ENCODE results near the gene OR52A1. TPM values are rescaled to one million over a fixed set of nuclear protein-coding genes. Genes with fewer than 3 reads are reported as not detected.
"Not testable (repeated sequence)": the region's sequence is repeated elsewhere in the genome, so short reads cannot be mapped to it uniquely, and the experiment has no call there.

Gene OR52A1
- total RNA-seq, 2 experiments from 2014 or later, result not detected

- no peak overlapping the region for H3K27ac Mint-ChIP-seq
- H3K4me3 Mint-ChIP-seq, result no peak overlapping the region
- TF ChIP-seq CTCF (IDR thresholded peaks at IDR 0.05), result no peak
- POLR2A ChIA-PET, result no interaction called here
- no peaks in the 10 kb centered on the region for H3K27me3 Mint-ChIP-seq
- no peak for ATAC-seq
- CTCF ChIA-PET, result no interaction called here
- no peaks in the 10 kb centered on the region for H3K36me3 Mint-ChIP-seq (ENCODE audit: low read depth)
- no peaks in the 10 kb centered on the region for H3K9me3 Mint-ChIP-seq
- DNase-seq, result no peak
- intact Hi-C loops (cut with micrococcal nuclease), result no loop called here
- no peaks in the 10 kb centered on the region for H3K4me1 Mint-ChIP-seq (ENCODE audit: low read depth)
Observed at GRCh38 chr11:5174934-5175333, 20.4 kb upstream of the OR52A1 start.

- no peak overlapping the region for H3K27ac Mint-ChIP-seq
- CTCF ChIA-PET, result interaction anchor here (0.9 kb wide), 1 partner anchor 22 kb away, joined by 3 read pairs; no protein-coding TSS in a partner anchor
- ATAC-seq, result no peak
Observed at GRCh38 chr11:5171856-5172255, 17.3 kb upstream of the OR52A1 start.

GRCh38 chr11:5165898-5166297 is 11.3 kb upstream of the OR52A1 start:
- H3K4me1 Mint-ChIP-seq (ENCODE audit: low read depth); H3K27ac Mint-ChIP-seq; H3K4me3 Mint-ChIP-seq; H3K9me3 Mint-ChIP-seq; CTCF ChIA-PET; ATAC-seq; H3K27me3 Mint-ChIP-seq; intact Hi-C loops (cut with micrococcal nuclease); DNase-seq; H3K36me3 Mint-ChIP-seq (ENCODE audit: low read depth); POLR2A ChIA-PET: not testable (repeated sequence)

More at GRCh38 chr11:5171856-5172255, 17.3 kb upstream of the OR52A1 start:
- POLR2A ChIA-PET, result no interaction called here
- no peak for TF ChIP-seq CTCF (IDR thresholded peaks at IDR 0.05)
- H3K4me1 Mint-ChIP-seq (ENCODE audit: low read depth), result no peaks in the 10 kb centered on the region
- intact Hi-C loops (cut with micrococcal nuclease), result no loop called here
- DNase-seq, result no peak
- no peak overlapping the region for H3K4me3 Mint-ChIP-seq
- no peaks in the 10 kb centered on the region for H3K27me3 Mint-ChIP-seq
- H3K36me3 Mint-ChIP-seq (ENCODE audit: low read depth), result no peaks in the 10 kb centered on the region
- no peaks in the 10 kb centered on the region for H3K9me3 Mint-ChIP-seq

- H3K4me1 Mint-ChIP-seq (ENCODE audit: low read depth); H3K27me3 Mint-ChIP-seq; intact Hi-C loops (cut with micrococcal nuclease); ATAC-seq; POLR2A ChIA-PET; CTCF ChIA-PET; H3K36me3 Mint-ChIP-seq (ENCODE audit: low read depth); H3K27ac Mint-ChIP-seq; H3K9me3 Mint-ChIP-seq; H3K4me3 Mint-ChIP-seq; DNase-seq: not testable (repeated sequence)
Observed at GRCh38 chr11:5164807-5165206, 10.2 kb upstream of the OR52A1 start.

GRCh38 chr11:5161045-5161444 is 6.5 kb upstream of the OR52A1 start:
- H3K27me3 Mint-ChIP-seq; H3K4me1 Mint-ChIP-seq (ENCODE audit: low read depth); H3K4me3 Mint-ChIP-seq; POLR2A ChIA-PET; H3K27ac Mint-ChIP-seq; DNase-seq; intact Hi-C loops (cut with micrococcal nuclease); H3K9me3 Mint-ChIP-seq; ATAC-seq; H3K36me3 Mint-ChIP-seq (ENCODE audit: low read depth); CTCF ChIA-PET: not testable (repeated sequence)

GRCh38 chr11:5160217-5160616 is 5.7 kb upstream of the OR52A1 start:
- CTCF ChIA-PET; intact Hi-C loops (cut with micrococcal nuclease); H3K27me3 Mint-ChIP-seq: not testable (repeated sequence)

GRCh38 chr11:5159806-5160205 is 5.2 kb upstream of the OR52A1 start:
- ChIA-PET CTCF (no interaction called here), POLR2A (no interaction called here)
- Mint-ChIP-seq H3K27ac (no peak overlapping the region), H3K4me3 (no peak overlapping the region), H3K9me3 (no peaks in the 10 kb centered on the region), H3K4me1 (ENCODE audit: low read depth) (no peaks in the 10 kb centered on the region), H3K27me3 (peaks cover 3% of the 10 kb centered on the region), H3K36me3 (ENCODE audit: low read depth) (no peaks in the 10 kb centered on the region)
- no peak for TF ChIP-seq CTCF (IDR thresholded peaks at IDR 0.05)
- intact Hi-C loops (cut with micrococcal nuclease), result no loop called here
- ATAC-seq (no peak), DNase-seq (no peak)

More at GRCh38 chr11:5160217-5160616, 5.7 kb upstream of the OR52A1 start:
- POLR2A ChIA-PET; DNase-seq; H3K36me3 Mint-ChIP-seq (ENCODE audit: low read depth); H3K9me3 Mint-ChIP-seq; H3K4me3 Mint-ChIP-seq; ATAC-seq; H3K27ac Mint-ChIP-seq; H3K4me1 Mint-ChIP-seq (ENCODE audit: low read depth): not testable (repeated sequence)
